Amniotic stem cell (primary cell): ENCODE measurements around the gene TNFAIP3.

Experiments
- DNase-seq: peaks from one replicate; lab custom pipeline; 2025; lab: John Stamatoyannopoulos, UW

TNFAIP3 gene

GRCh38 chr6:137923866-137924653 lies 57.0 kb downstream of the TNFAIP3 start:
- DNase-seq, result no peak

- DNase-seq, result no peak
These were observed 58.2 kb downstream of the TNFAIP3 start for GRCh38 chr6:137925141-137925698.

GRCh38 chr6:137926207-137926731 lies 59.2 kb downstream of the TNFAIP3 start:
- no peak for DNase-seq

- DNase-seq, result no peak
These were observed 59.9 kb downstream of the TNFAIP3 start for GRCh38 chr6:137926985-137927384.

GRCh38 chr6:137927777-137928218 lies 60.7 kb downstream of the TNFAIP3 start:
- no peak for DNase-seq

DNA sequence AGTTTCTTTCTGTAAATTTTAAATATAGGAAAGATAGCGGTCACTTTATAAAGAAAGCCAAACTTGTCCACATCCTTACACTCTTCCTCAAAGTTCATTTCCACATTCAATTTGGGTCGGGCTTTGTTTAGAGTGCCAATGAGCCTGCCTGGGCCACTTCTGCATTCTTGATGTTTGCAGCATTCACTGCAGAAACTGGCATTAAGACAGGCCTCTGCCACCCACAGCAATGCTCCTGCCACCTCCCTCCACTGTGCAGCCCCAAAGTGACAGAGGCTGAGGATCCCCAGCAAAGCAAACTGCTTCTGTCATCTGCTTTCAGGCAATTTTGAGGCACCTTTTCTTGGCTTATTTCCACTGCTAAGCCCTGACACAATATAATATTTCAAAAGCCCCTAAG lies 61.2 kb downstream of the TNFAIP3 start:
- no peak for DNase-seq

DNA sequence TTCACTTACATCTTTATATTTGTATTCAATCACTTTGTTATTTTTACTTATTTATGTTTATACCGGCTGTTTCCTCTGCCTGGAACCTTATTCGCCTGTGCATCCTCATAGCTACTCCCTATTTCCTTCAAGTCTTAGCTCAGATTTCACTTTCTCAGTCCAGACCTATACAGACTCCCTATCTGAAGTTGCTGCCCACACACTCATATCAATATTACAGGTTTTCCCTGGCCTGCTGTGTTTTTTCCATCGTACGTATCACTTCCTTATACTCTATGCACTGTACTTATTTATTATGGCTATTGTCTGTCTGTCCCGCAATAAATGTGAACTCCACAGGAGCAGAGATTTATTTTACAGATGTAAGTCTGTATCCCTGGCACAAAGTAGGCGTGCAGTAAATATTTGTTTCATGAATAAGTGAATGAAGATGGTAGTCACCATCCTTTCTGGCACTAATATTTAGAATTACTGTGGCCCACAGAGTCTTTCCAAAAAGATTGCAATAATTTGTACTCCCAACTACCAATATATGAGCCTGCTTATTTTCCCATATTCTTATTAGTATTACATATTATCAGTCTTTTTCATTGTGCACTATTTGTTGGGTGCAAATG lies 64.9 kb downstream of the TNFAIP3 start:
- DNase-seq, result no peak
